ENCODE results near the gene EFCAB6.

Gene EFCAB6

DNA sequence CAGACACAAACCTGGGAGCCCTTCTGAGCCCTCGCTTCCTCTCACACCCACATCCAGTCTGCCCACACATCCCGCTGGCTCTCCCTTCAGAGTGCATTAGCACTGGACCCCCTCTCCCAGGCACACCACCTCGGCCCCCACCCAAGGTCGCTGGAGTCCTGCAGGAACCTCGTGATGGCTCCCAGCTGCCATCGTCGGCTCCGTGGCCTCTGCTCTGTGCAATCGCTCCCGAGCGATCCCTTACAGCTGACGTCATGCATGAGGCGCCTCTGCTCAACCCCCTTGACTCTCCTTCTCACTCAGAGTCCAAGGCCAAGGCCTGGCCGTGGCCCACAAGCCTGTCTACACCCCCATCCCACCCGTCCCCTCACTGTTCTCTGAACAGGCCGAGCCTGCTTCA lies 183.9 kb downstream of the EFCAB6 start:
- DNase-seq (ENCODE audit: low spot score), result no peak
- in situ Hi-C loops (cut with MboI; ENCODE audit: low pct_unique_long_range_greater_than_20kb, low sequenced_read_pairs, unreplicated experiment), result no loop called here
- no peak for TF ChIP-seq CTCF (IDR thresholded peaks at IDR 0.05; ENCODE audit: extremely low read depth, insufficient read depth, missing control alignments)

DNA sequence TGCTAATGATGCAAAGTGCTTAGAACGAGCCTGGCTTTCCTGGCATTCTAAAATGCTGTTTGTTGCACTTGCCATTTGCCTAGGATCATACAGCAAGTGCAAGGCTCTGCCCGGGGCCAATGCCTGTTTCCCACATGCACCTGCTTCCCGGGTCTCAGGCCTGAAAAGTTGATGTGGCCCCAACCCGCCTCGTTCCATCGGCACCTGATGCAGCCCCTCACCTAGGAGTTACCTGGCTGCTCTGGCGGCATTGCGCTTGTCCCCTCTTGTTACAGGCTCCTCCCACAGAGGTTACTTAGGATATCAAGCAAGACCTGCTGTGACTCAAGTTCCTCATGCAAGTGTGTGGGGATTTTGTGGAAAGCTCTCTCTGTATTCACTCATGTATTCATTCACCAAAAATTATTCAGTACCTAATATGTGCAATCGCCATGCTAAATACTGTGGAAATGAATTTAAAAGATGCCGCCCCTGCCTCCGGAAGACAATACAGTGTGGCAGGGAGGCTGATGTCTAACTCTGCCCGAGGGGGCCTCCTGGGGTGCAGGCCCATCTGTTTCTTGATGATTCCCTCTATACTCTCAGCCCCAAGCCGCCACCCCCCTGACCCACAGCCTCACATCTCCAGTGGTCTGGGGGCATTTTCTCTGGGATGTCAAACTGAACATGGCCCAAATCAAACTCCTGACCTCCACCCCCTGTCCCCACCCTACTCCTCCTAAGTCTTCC lies 184.5 kb downstream of the EFCAB6 start:
- in situ Hi-C loops (cut with MboI; ENCODE audit: low pct_unique_long_range_greater_than_20kb, low sequenced_read_pairs, unreplicated experiment), result no loop called here
- DNase-seq (ENCODE audit: low spot score), result no peak
- no peak for TF ChIP-seq CTCF (IDR thresholded peaks at IDR 0.05; ENCODE audit: extremely low read depth, insufficient read depth, missing control alignments)

- no peak for TF ChIP-seq CTCF (IDR thresholded peaks at IDR 0.05; ENCODE audit: extremely low read depth, insufficient read depth, missing control alignments)
- no peak for DNase-seq (ENCODE audit: low spot score)
- in situ Hi-C loops (cut with MboI; ENCODE audit: low pct_unique_long_range_greater_than_20kb, low sequenced_read_pairs, unreplicated experiment), result no loop called here
These were observed 186.9 kb downstream of the EFCAB6 start for GRCh38 chr22:43625242-43625641.

- no peak for DNase-seq (ENCODE audit: low spot score)
- in situ Hi-C loops (cut with MboI; ENCODE audit: low pct_unique_long_range_greater_than_20kb, low sequenced_read_pairs, unreplicated experiment), result no loop called here
- no peak for TF ChIP-seq CTCF (IDR thresholded peaks at IDR 0.05; ENCODE audit: extremely low read depth, insufficient read depth, missing control alignments)
These were observed 187.7 kb downstream of the EFCAB6 start for GRCh38 chr22:43624144-43624998.

DNA sequence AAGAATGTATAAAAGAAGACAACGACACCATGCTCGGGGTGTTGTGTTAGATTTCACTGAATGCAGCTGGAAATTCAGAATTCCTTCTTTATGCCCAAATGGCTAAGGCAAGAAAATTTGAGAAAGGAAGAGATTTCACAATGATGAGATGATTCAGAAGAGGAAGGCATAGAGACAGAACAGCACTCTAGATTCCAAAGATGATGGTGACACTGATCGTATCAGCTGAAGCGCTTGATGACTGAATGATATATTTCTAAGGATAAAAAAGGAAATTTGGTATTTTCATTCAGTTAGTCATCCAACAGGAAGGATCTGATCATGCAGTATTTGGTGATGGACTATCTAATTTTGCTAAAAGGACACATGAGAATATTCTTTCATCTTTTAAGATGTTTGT lies 189.2 kb downstream of the EFCAB6 start:
- in situ Hi-C loops (cut with MboI; ENCODE audit: low pct_unique_long_range_greater_than_20kb, low sequenced_read_pairs, unreplicated experiment), result no loop called here
- DNase-seq (ENCODE audit: low spot score), result no peak
- TF ChIP-seq CTCF (IDR thresholded peaks at IDR 0.05; ENCODE audit: extremely low read depth, insufficient read depth, missing control alignments), result no peak

DNA sequence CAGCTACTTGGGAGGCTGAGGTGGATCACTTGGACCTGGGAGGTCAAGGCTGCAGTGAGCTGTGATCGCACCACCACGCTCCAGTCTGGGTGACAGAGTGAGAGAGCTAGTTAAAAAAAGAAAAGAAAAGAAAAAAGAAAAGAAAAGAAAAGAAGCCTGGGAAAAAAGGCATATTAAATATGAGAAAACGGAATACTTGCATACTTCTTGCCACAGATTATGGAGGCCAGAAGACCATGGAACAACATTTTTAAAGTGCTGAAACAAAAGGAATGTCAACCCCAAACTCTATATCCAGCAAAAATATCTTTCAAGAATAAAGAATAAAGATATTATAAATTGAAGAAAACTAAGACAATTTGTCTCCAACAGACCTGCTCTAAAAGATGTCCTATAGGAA lies 191.9 kb downstream of the EFCAB6 start:
- DNase-seq (ENCODE audit: low spot score), result no peak
- no peak for TF ChIP-seq CTCF (IDR thresholded peaks at IDR 0.05; ENCODE audit: extremely low read depth, insufficient read depth, missing control alignments)
- in situ Hi-C loops (cut with MboI; ENCODE audit: low pct_unique_long_range_greater_than_20kb, low sequenced_read_pairs, unreplicated experiment), result no loop called here
